A673 (cell line): ENCODE data around the gene SMIM21. TPM values are rescaled to one million over a fixed set of nuclear protein-coding genes. Genes with fewer than 3 reads are reported as not detected.

Experiments
- BruUV-seq: library from RNA; stranded (reverse); fragments of 400-500 nt; replicated peaks from 2 replicates; lab custom pipeline; 2021; lab: Mats Ljungman, UMichigan
- CTCF ChIA-PET: fragments of 300-600 bp; sonication (Branson Sonifier 250); formaldehyde crosslinking; loops from one replicate; lab custom pipeline; 2022; ENCODE audit warnings: antibody characterized with exemption; lab: Charles Lee
- POLR2A ChIA-PET: fragments of 300-600 bp; sonication (Branson Sonifier 250); formaldehyde crosslinking; loops from one replicate; lab custom pipeline; 2022; ENCODE audit warnings: antibody characterized with exemption; ENCODE audit not compliant: low non-redundant PET; lab: Charles Lee
- DNase-seq: peaks from one replicate; pipeline ENCODE4 v3.0.0-alpha.2; 2015; ENCODE audit warnings: low spot score
- H3K27ac ChIP-seq: fragments of 200-600 bp; sonication (generic); 2 replicates; pipeline ENCODE4 v1.5.1; 2016; ENCODE audit warnings: mixed run types, low read depth, mild to moderate bottlenecking, mixed read lengths, antibody characterized with exemption, low read length; ENCODE audit not compliant: poor library complexity, severe bottlenecking
- H3K27me3 ChIP-seq: fragments of 200-600 bp; sonication (generic); replicated peaks from 2 replicates; pipeline ENCODE4 v1.6.1; 2017; ENCODE audit warnings: mixed run types, low read depth, mild to moderate bottlenecking, mixed read lengths, antibody characterized with exemption, low read length; ENCODE audit not compliant: insufficient read depth, poor library complexity
- H3K36me3 ChIP-seq: fragments of 200-600 bp; sonication (generic); 2 replicates; pipeline ENCODE4 v1.6.1; 2016; ENCODE audit warnings: mixed run types, mild to moderate bottlenecking, mixed read lengths, antibody characterized with exemption, low read length; ENCODE audit not compliant: insufficient read depth, poor library complexity, severe bottlenecking
- H3K4me1 ChIP-seq: fragments of 200-600 bp; sonication (generic); 2 replicates; pipeline ENCODE4 v1.6.1; 2017; ENCODE audit warnings: mixed run types, mild to moderate bottlenecking, mixed read lengths, antibody characterized with exemption, low read length; ENCODE audit not compliant: insufficient read depth, poor library complexity, severe bottlenecking
- H3K4me3 ChIP-seq: fragments of 200-600 bp; sonication (generic); 2 replicates; pipeline ENCODE4 v1.5.1; 2016; ENCODE audit warnings: low read depth, mixed run types, mild to moderate bottlenecking, mixed read lengths, low read length; ENCODE audit not compliant: poor library complexity, severe bottlenecking
- H3K9me3 ChIP-seq: fragments of 200-600 bp; sonication (generic); 2 replicates; pipeline ENCODE4 v1.6.1; 2016; ENCODE audit warnings: mixed run types, low read depth, mild to moderate bottlenecking, mixed read lengths, antibody characterized with exemption, low read length; ENCODE audit not compliant: poor library complexity, severe bottlenecking
- EZH2 ChIP-seq: fragments of 200-600 bp; sonication (generic); IDR thresholded peaks from 2 replicates; pipeline ENCODE4 v1.6.1; 2017; ENCODE audit warnings: borderline replicate concordance, low read depth, mild to moderate bottlenecking, mixed read lengths, antibody characterized with exemption, low read length; ENCODE audit not compliant: poor library complexity, severe bottlenecking
- intact Hi-C: fragments of 100-400 bp; cut with micrococcal nuclease; formaldehyde crosslinking; loops from one replicate; pipeline ENCODE4 v1.10.0; 2022; ENCODE audit not compliant: unreplicated experiment
- total RNA-seq: library from RNA; stranded (reverse); gene quantifications from 2 replicates; pipeline ENCODE4 v1.2.3, GENCODE V29; 2021
- TF ChIP-seq, protein P1 (sequence below): fragments of 300-800, 200-600 bp; sonication (generic); conservative IDR thresholded peaks from 2 replicates; pipeline ENCODE4 v1.5.1; 2017; ENCODE audit warnings: low read depth, mild to moderate bottlenecking, antibody characterized with exemption, low read length, moderate library complexity, mixed read lengths

Gene SMIM21
- total RNA-seq, 1 experiment from 2014 or later: not detected

DNA sequence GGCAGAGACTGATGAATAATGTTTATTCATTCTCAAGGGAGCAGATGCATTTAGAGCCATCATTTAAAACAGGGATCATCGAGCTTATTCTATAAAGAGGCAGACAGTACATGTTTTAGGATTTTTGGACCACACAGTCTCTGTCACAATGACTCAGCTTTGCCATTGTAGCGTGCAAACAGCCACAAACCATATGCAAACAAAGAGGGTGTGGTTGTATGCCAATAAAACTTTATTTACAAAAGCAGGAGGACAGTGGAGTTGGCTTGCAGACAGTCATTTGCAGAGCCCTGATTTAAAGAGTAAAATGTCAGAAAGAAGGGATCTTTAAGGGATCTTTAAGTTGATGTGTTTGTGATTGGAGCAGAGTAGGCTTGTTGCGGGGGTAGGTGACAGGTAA, 51.5 kb downstream of the SMIM21 start:
- H3K36me3 ChIP-seq: no peaks in the 10 kb centered on the region
- no peak overlapping the region for H3K4me3 ChIP-seq
- TF ChIP-seq, protein P1, sequence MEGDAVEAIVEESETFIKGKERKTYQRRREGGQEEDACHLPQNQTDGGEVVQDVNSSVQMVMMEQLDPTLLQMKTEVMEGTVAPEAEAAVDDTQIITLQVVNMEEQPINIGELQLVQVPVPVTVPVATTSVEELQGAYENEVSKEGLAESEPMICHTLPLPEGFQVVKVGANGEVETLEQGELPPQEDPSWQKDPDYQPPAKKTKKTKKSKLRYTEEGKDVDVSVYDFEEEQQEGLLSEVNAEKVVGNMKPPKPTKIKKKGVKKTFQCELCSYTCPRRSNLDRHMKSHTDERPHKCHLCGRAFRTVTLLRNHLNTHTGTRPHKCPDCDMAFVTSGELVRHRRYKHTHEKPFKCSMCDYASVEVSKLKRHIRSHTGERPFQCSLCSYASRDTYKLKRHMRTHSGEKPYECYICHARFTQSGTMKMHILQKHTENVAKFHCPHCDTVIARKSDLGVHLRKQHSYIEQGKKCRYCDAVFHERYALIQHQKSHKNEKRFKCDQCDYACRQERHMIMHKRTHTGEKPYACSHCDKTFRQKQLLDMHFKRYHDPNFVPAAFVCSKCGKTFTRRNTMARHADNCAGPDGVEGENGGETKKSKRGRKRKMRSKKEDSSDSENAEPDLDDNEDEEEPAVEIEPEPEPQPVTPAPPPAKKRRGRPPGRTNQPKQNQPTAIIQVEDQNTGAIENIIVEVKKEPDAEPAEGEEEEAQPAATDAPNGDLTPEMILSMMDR: no peak
- TF ChIP-seq EZH2: no peak
- no peaks in the 10 kb centered on the region for H3K27me3 ChIP-seq
- no peak for DNase-seq
- H3K4me1 ChIP-seq: no peaks in the 10 kb centered on the region
- POLR2A ChIA-PET: no interaction called here
- H3K9me3 ChIP-seq: no peaks in the 10 kb centered on the region
- BruUV-seq: no TSS peak
- CTCF ChIA-PET: no interaction called here
- intact Hi-C loops: no loop called here
- no peak overlapping the region for H3K27ac ChIP-seq

DNA sequence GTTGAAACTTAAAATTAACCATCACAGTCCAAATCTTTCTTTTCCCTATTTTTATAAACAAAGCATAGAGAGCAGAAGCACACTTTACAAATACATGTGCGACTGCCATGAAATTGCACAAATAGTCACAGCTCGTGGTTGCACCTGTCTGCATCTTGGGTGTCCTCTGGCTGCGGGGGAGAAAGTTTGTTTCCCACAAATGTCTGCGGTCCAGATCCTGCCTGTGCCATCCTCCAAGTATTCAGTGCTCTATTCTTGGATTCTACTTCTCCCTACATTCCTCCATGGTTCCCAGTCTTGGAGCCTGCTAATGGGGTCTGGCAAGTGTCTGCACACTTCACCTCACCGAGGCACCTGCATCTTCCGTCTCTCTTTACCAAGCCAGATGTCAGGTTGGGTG, 52.2 kb downstream of the SMIM21 start:
- DNase-seq: no peak
- Histone ChIP-seq H3K4me1 (no peaks in the 10 kb centered on the region), H3K4me3 (no peak overlapping the region), H3K27me3 (no peaks in the 10 kb centered on the region), H3K27ac (no peak overlapping the region), H3K36me3 (no peaks in the 10 kb centered on the region), H3K9me3 (no peaks in the 10 kb centered on the region)
- BruUV-seq: no TSS peak
- CTCF ChIA-PET: no interaction called here
- TF ChIP-seq, protein P1: no peak
- no peak for TF ChIP-seq EZH2
- intact Hi-C loops: no loop called here
- POLR2A ChIA-PET: no interaction called here

DNA sequence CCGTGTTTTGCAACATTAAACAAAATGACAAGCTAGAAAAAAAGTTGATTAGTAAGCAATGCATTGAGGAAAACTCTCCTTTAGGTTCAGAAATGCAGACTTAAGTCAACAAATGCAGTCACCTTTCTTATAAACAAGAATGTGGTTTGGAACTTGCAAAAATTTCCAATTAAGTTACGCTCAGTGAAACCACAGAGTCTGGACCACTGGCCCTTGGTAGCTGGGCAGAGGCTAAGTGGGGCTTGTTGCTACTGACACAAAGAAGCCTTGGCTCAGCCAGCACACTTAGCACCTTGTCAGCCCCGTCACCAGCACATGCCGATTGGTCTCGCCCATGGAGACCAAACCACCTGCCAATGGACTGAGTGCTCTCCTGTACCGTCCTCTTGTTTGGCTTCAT, 53.0 kb downstream of the SMIM21 start:
- Histone ChIP-seq H3K4me1 (no peaks in the 10 kb centered on the region), H3K4me3 (no peak overlapping the region), H3K36me3 (no peaks in the 10 kb centered on the region), H3K27ac (no peak overlapping the region), H3K9me3 (no peaks in the 10 kb centered on the region), H3K27me3 (no peaks in the 10 kb centered on the region)
- ChIA-PET POLR2A (no interaction called here), CTCF (no interaction called here)
- no peak for TF ChIP-seq EZH2
- TF ChIP-seq, protein P1: no peak
- no peak for DNase-seq
- intact Hi-C loops: no loop called here
- BruUV-seq: no TSS peak
